SK-N-SH (cell line): ENCODE data around the gene DAP. TPM values are rescaled to one million over a fixed set of nuclear protein-coding genes. Genes with fewer than 3 reads are reported as not detected.

Source experiments
- CTCF ChIA-PET: fragments of 300-600, 350-600 bp; formaldehyde crosslinking; extraction: SDS; loops from one replicate; lab custom pipeline; 2021; lab: Yijun Ruan, JAX
- POLR2A ChIA-PET: fragments of 350-600 bp; sonication (Branson Sonifier 250); formaldehyde crosslinking; extraction: SDS; loops from one replicate; lab custom pipeline; 2020; ENCODE audit warnings: antibody characterized with exemption, inconsistent platforms; lab: Yijun Ruan, JAX
- DNase-seq: peaks from one replicate; pipeline ENCODE4 v3.0.0; 2012
- H2AFZ ChIP-seq: fragments of 200-600 bp; sonication (generic); 2 replicates; pipeline ENCODE4 v1.8.1; 2016; ENCODE audit warnings: antibody characterized with exemption, mild to moderate bottlenecking, low read depth
- H3F3A ChIP-seq: fragments of 200-600 bp; sonication (generic); replicated peaks from 2 replicates; pipeline ENCODE3; 2016; ENCODE audit warnings: antibody characterized with exemption, mild to moderate bottlenecking; ENCODE audit not compliant: insufficient read depth
- H3K27ac ChIP-seq, 2 experiments: fragments of 200-500 bp in 1 of 2; fragments of 200-600 bp in 1 of 2; sonication (Bioruptor generic) in 1 of 2; sonication (generic), shearing (Covaris generic) in 1 of 2; 2 replicates each; pipeline versions ENCODE4 v1.5.1 to v1.6.1; 2014 to 2016; ENCODE audit warnings: low read depth in 2 of 2, inconsistent platforms in 1 of 2, low read length in 1 of 2, mild to moderate bottlenecking in 1 of 2, mixed read lengths in 1 of 2
- H3K27me3 ChIP-seq: fragments of 200-600 bp; sonication (generic), shearing (Covaris generic); 2 replicates; pipeline ENCODE4 v1.6.1; 2016; ENCODE audit warnings: mixed run types; ENCODE audit not compliant: insufficient read depth
- H3K36me3 ChIP-seq, 2 experiments: fragments of 200-500 bp in 1 of 2; fragments of 200-600 bp in 1 of 2; sonication (Bioruptor generic) in 1 of 2; sonication (generic) in 1 of 2; replicated peaks in 1 of 2; 2 replicates each; pipeline versions ENCODE3 to v1.5.1; 2014 to 2016; ENCODE audit warnings: low read length in 1 of 2, mild to moderate bottlenecking in 1 of 2; ENCODE audit not compliant: insufficient read depth in 2 of 2, control insufficient read depth in 1 of 2
- H3K4me1 ChIP-seq, 2 experiments: fragments of 200-500 bp in 1 of 2; fragments of 200-600 bp in 1 of 2; sonication (Bioruptor generic) in 1 of 2; sonication (generic), shearing (Covaris generic) in 1 of 2; 2 replicates each; pipeline versions ENCODE4 v1.5.1 to v1.6.1; 2014 to 2016; ENCODE audit warnings: low read depth in 1 of 2, low read length in 1 of 2, mixed run types in 1 of 2; ENCODE audit not compliant: insufficient read depth in 2 of 2, control insufficient read depth in 1 of 2
- H3K4me2 ChIP-seq: fragments of 200-600 bp; sonication (generic), shearing (Covaris generic); 2 replicates; pipeline ENCODE4 v1.6.1; 2017; ENCODE audit warnings: mixed run types
- H3K4me3 ChIP-seq, 2 experiments: fragments of 200-500 bp in 1 of 2; fragments of 200-600 bp in 1 of 2; sonication (Bioruptor generic) in 1 of 2; sonication (generic), shearing (Covaris generic) in 1 of 2; 2 replicates each; pipeline versions ENCODE4 v1.5.1 to v1.8.1; 2014 to 2016; ENCODE audit warnings: low read depth in 2 of 2, inconsistent platforms in 1 of 2, low read length in 1 of 2, mild to moderate bottlenecking in 1 of 2, mixed read lengths in 1 of 2, moderate library complexity in 1 of 2
- H3K79me2 ChIP-seq: fragments of 200-600 bp; sonication (generic); 2 replicates; pipeline ENCODE4 v1.8.1; 2017; ENCODE audit warnings: mild to moderate bottlenecking; ENCODE audit not compliant: insufficient read depth
- H3K9ac ChIP-seq: fragments of 200-600 bp; sonication (generic); 2 replicates; pipeline ENCODE4 v1.6.1; 2017; ENCODE audit warnings: mixed run types
- H3K9me2 ChIP-seq: fragments of 200-600 bp; sonication (generic); 2 replicates; pipeline ENCODE4 v1.6.1; 2017; ENCODE audit warnings: mixed run types
- H3K9me3 ChIP-seq: fragments of 200-600 bp; sonication (generic); 2 replicates; pipeline ENCODE4 v1.6.1; 2017; ENCODE audit warnings: mixed run types, mild to moderate bottlenecking, moderate library complexity
- H4K20me1 ChIP-seq: fragments of 200-600 bp; sonication (generic); 2 replicates; pipeline ENCODE4 v1.6.1; 2017; ENCODE audit warnings: mild to moderate bottlenecking, mixed run types; ENCODE audit not compliant: insufficient read depth
- EP300 ChIP-seq, 2 experiments: IDR thresholded peaks; 2 replicates each; pipeline versions ENCODE4 v1.4.0 to v1.6.1; 2012; ENCODE audit warnings: borderline replicate concordance in 1 of 2, low read depth in 1 of 2, low read length in 1 of 2
- EZH2phosphoT487 ChIP-seq: fragments of 200-600 bp; sonication (generic); IDR thresholded peaks from 2 replicates; pipeline ENCODE4 v1.6.1; 2017; ENCODE audit warnings: low read depth, mixed run types, mild to moderate bottlenecking, antibody characterized with exemption, moderate library complexity, borderline replicate concordance
- FOSL2 ChIP-seq: IDR thresholded peaks from 2 replicates; pipeline ENCODE4 v1.4.0; 2012; ENCODE audit warnings: low read depth, mild to moderate bottlenecking, moderate library complexity, borderline replicate concordance
- FOXM1 ChIP-seq: IDR thresholded peaks from 2 replicates; pipeline ENCODE4 v1.4.0; 2012; ENCODE audit warnings: low read depth, mild to moderate bottlenecking
- MEF2A ChIP-seq: IDR thresholded peaks from 2 replicates; pipeline ENCODE4 v1.4.0; 2012; ENCODE audit warnings: low read depth, borderline replicate concordance
- NFIC ChIP-seq: IDR thresholded peaks from 2 replicates; pipeline ENCODE4 v1.4.0; 2012; ENCODE audit warnings: borderline replicate concordance
- TEAD4 ChIP-seq: IDR thresholded peaks from 2 replicates; pipeline ENCODE4 v1.4.0; 2012; ENCODE audit warnings: mild to moderate bottlenecking, borderline replicate concordance; ENCODE audit not compliant: insufficient read depth
- YY1 ChIP-seq: IDR thresholded peaks from 2 replicates; pipeline ENCODE4 v1.4.0; 2012; ENCODE audit warnings: low read depth, mild to moderate bottlenecking
- WGBS: methylation state at CpG from one replicate; pipeline ENCODE4 v1.1.6; 2017; ENCODE audit warnings: low lambda C conversion rate; 5-methylcytosine and 5-hydroxymethylcytosine counted together
- polyA plus RNA-seq, 3 experiments: library from polyadenylated mRNA; depleted of rRNA; stranded (reverse); fragments of >200 nt; gene quantifications; 2 replicates each; pipeline ENCODE4 v1.2.3, GENCODE V29; 2012
- TF ChIP-seq, protein P1 (sequence below): IDR thresholded peaks from 2 replicates; pipeline ENCODE4 v1.4.0; 2012; ENCODE audit warnings: low read depth, borderline replicate concordance
- TF ChIP-seq, protein P2 (sequence below): fragments of 150-350 bp; IDR thresholded peaks from 2 replicates; pipeline ENCODE4 v1.6.1; 2017; ENCODE audit warnings: antibody characterized with exemption, low read length, low read depth, borderline replicate concordance
- TF ChIP-seq, protein P3 (sequence below): IDR thresholded peaks from 2 replicates; pipeline ENCODE4 v1.4.0; 2012; ENCODE audit warnings: low read depth, borderline replicate concordance

DAP gene
- polyA plus RNA-seq, 1 of the 3 experiments (the other 2 are of a cell fraction) = 78.2 TPM

DNA sequence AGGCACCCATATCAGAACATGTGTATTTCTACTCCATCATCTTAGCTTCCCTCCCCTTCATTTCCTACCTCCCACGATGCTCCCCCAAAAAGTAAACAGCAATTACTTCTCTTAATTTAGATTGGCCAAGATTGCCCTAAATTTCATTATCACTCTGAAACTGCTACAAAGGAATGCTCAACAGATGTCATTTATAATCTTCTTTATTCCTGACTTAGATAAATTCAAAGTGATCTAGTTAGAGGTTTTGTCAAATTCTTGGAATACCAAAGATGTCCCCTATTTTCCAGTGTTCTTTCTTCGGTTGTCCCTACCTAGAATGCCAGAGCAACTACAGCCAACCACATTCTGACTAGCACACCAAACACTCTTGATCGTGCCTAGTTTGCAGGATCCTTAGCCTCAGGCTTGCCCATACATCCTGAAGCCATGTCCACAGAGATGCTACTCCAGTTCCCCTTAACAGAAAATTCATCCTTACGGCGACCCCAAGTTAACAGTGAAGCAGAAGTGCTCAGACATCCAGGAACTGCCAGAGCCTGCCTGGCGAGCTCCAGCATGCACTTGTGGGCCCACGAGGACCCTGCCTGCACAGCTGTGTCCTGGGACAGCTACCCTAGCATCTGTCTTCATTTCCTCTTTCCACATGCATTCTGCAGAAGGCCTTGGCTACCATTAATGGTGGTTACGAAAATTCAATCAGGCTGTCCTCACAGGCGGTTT is 31.6 kb downstream of the DAP start:
- TF ChIP-seq, protein P1, sequence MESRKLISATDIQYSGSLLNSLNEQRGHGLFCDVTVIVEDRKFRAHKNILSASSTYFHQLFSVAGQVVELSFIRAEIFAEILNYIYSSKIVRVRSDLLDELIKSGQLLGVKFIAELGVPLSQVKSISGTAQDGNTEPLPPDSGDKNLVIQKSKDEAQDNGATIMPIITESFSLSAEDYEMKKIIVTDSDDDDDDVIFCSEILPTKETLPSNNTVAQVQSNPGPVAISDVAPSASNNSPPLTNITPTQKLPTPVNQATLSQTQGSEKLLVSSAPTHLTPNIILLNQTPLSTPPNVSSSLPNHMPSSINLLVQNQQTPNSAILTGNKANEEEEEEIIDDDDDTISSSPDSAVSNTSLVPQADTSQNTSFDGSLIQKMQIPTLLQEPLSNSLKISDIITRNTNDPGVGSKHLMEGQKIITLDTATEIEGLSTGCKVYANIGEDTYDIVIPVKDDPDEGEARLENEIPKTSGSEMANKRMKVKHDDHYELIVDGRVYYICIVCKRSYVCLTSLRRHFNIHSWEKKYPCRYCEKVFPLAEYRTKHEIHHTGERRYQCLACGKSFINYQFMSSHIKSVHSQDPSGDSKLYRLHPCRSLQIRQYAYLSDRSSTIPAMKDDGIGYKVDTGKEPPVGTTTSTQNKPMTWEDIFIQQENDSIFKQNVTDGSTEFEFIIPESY = no peak
- TF ChIP-seq, protein P2, sequence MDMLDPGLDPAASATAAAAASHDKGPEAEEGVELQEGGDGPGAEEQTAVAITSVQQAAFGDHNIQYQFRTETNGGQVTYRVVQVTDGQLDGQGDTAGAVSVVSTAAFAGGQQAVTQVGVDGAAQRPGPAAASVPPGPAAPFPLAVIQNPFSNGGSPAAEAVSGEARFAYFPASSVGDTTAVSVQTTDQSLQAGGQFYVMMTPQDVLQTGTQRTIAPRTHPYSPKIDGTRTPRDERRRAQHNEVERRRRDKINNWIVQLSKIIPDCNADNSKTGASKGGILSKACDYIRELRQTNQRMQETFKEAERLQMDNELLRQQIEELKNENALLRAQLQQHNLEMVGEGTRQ = no peak
- no peak for TF ChIP-seq YY1
- TF ChIP-seq FOXM1 = no peak
- no peak for TF ChIP-seq TEAD4
- TF ChIP-seq FOSL2 = no peak
- TF ChIP-seq, protein P3, sequence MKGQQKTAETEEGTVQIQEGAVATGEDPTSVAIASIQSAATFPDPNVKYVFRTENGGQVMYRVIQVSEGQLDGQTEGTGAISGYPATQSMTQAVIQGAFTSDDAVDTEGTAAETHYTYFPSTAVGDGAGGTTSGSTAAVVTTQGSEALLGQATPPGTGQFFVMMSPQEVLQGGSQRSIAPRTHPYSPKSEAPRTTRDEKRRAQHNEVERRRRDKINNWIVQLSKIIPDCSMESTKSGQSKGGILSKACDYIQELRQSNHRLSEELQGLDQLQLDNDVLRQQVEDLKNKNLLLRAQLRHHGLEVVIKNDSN = no peak
- TF ChIP-seq MEF2A = no peak
- H3K79me2 ChIP-seq = peaks cover 17% of the 10 kb centered on the region
- CTCF ChIA-PET = interaction anchor here (0.8 kb wide), 1 partner anchor 20 kb away, joined by 3 read pairs; no protein-coding TSS in a partner anchor
- no peaks in the 10 kb centered on the region for H4K20me1 ChIP-seq
- H3F3A ChIP-seq = peaks cover 28% of the 10 kb centered on the region
- 82% methylated on average over 9 of the region's 9 CpGs for WGBS
- peaks cover 5 to 25% of the 10 kb centered on the region in 2 experiments for H3K36me3 ChIP-seq
- no peak overlapping the region for H2AFZ ChIP-seq
- no peak overlapping the region for H3K4me3 ChIP-seq
- no peak for DNase-seq
- H3K4me2 ChIP-seq = no peak overlapping the region
- no peak overlapping the region for H3K9ac ChIP-seq
- no peaks in the 10 kb centered on the region for H3K9me2 ChIP-seq
- no peaks in the 10 kb centered on the region for H3K27me3 ChIP-seq
- POLR2A ChIA-PET = no interaction called here
- no peak overlapping the region for H3K27ac ChIP-seq
- no peaks in the 10 kb centered on the region for H3K9me3 ChIP-seq
- H3K4me1 ChIP-seq = peaks cover 8 to 15% of the 10 kb centered on the region in 2 experiments; a peak in 2 of 4 replicates

DNA sequence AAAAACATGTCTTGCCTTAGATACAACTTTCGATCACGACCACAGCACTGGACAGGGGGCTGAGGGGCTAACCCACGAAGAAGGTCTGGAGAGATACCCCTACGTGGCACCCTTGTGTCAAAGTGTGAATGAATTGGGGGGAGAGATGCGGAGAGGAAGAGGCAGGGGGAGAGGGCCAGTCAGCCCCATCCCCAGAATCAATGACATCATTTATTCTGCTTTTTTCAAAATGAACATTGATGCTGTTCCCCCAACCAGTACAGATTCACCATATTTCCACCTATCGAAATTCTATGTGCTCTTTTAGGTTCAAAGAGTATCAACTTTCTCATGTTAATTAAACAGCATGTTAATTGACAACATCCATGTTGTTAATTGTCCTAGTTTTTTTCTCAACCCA is 32.4 kb downstream of the DAP start:
- Histone ChIP-seq H3K9ac (no peak overlapping the region), H3K79me2 (peaks cover 22% of the 10 kb centered on the region), H2AFZ (no peak overlapping the region), H3K9me3 (no peaks in the 10 kb centered on the region), H3K36me3 (peaks cover 5 to 20% of the 10 kb centered on the region in 2 experiments), H3K27ac (no peak overlapping the region), H3K27me3 (no peaks in the 10 kb centered on the region), H3K4me1 (peaks cover 9 to 16% of the 10 kb centered on the region in 2 experiments), H4K20me1 (no peaks in the 10 kb centered on the region), H3K4me2 (no peak overlapping the region), H3K9me2 (no peaks in the 10 kb centered on the region), H3K4me3 (no peak overlapping the region), H3F3A (peaks cover 36% of the 10 kb centered on the region)
- ChIA-PET POLR2A (no interaction called here), CTCF (no interaction called here)
- no peak for TF ChIP-seq NFIC
- TF ChIP-seq MEF2A = no peak
- TF ChIP-seq, protein P3 = no peak
- TF ChIP-seq EZH2phosphoT487 = no peak
- TF ChIP-seq EP300 (IDR thresholded peaks at IDR 0.05; ENCODE audit: borderline replicate concordance in 1 of 2, low read depth in 1 of 2, low read length in 1 of 2) = no peak
- no peak for TF ChIP-seq FOXM1
- DNase-seq = no peak
- WGBS = 96% methylated on average over 6 of the region's 6 CpGs
